IMR-90 (cell line): ENCODE results near the gene FRAS1. TPM values are rescaled to one million over a fixed set of nuclear protein-coding genes. Genes with fewer than 3 reads are reported as not detected.

Source experiments
- ATAC-seq: fragments of 200-7000 bp; cut with Tn5 transposase; 2 replicates; pipeline ENCODE4 v1.9.1; 2020; ENCODE audit warnings: low read depth, mild to moderate bottlenecking, moderate library complexity
- BruUV-seq: library from RNA; stranded (reverse); fragments of 400-500 nt; replicated peaks from 2 replicates; lab custom pipeline; 2021; lab: Mats Ljungman, UMichigan
- CTCF ChIA-PET: fragments of 300-600 bp; formaldehyde crosslinking; extraction: SDS; loops from one replicate; lab custom pipeline; 2021; ENCODE audit warnings: antibody characterized with exemption; lab: Yijun Ruan, JAX
- POLR2A ChIA-PET: fragments of 300-600 bp; sonication (Branson Sonifier 250); formaldehyde crosslinking; loops from one replicate; lab custom pipeline; 2022; ENCODE audit warnings: antibody characterized with exemption; ENCODE audit not compliant: unreplicated experiment; lab: Charles Lee
- DNase-seq: peaks from one replicate; pipeline ENCODE4 v3.0.0; 2013
- H2AFZ ChIP-seq: replicated peaks from 2 replicates; pipeline ENCODE3; 2013; ENCODE audit warnings: low read length, mild to moderate bottlenecking; ENCODE audit not compliant: poor library complexity
- H2AK5ac ChIP-seq: 2 replicates; pipeline ENCODE4 v1.6.1; 2013; ENCODE audit warnings: low read depth, low read length, inconsistent platforms
- H2AK9ac ChIP-seq: replicated peaks from 2 replicates; pipeline ENCODE3; 2013; ENCODE audit warnings: mild to moderate bottlenecking, low read depth, low read length, moderate library complexity; ENCODE audit not compliant: poor library complexity
- H2BK120ac ChIP-seq: 2 replicates; pipeline ENCODE4 v1.6.1; 2013; ENCODE audit warnings: low read depth, low read length, inconsistent platforms
- H2BK15ac ChIP-seq: 3 replicates; pipeline ENCODE4 v1.6.1; 2013; ENCODE audit warnings: low read depth, low read length, inconsistent platforms
- H2BK20ac ChIP-seq: 2 replicates; pipeline ENCODE4 v1.6.1; 2013; ENCODE audit warnings: low read depth, mild to moderate bottlenecking, inconsistent platforms, low read length, moderate library complexity
- H2BK5ac ChIP-seq: 2 replicates; pipeline ENCODE4 v1.6.1; 2013; ENCODE audit warnings: mild to moderate bottlenecking, low read depth, low read length, inconsistent platforms; ENCODE audit not compliant: poor library complexity, severe bottlenecking
- H3K14ac ChIP-seq: replicated peaks from 2 replicates; pipeline ENCODE4 v1.6.1; 2013; ENCODE audit warnings: low read depth, low read length, inconsistent platforms
- H3K18ac ChIP-seq: 2 replicates; pipeline ENCODE4 v1.6.1; 2013; ENCODE audit warnings: low read depth, low read length, control low read depth
- H3K23ac ChIP-seq: 2 replicates; pipeline ENCODE4 v1.6.1; 2013; ENCODE audit warnings: low read depth, low read length, inconsistent platforms
- H3K27ac ChIP-seq: 2 replicates; pipeline ENCODE4 v1.5.1; 2013; ENCODE audit warnings: mild to moderate bottlenecking, control low read depth, low read length; ENCODE audit not compliant: insufficient read depth
- H3K27me3 ChIP-seq: 2 replicates; pipeline ENCODE4 v1.6.1; 2013; ENCODE audit warnings: low read length; ENCODE audit not compliant: control insufficient read depth, insufficient read depth
- H3K36me3 ChIP-seq: 2 replicates; pipeline ENCODE4 v1.6.1; 2013; ENCODE audit warnings: low read length, mixed read lengths; ENCODE audit not compliant: control insufficient read depth, insufficient read depth
- H3K4ac ChIP-seq: 2 replicates; pipeline ENCODE4 v1.6.1; 2013; ENCODE audit warnings: low read depth, low read length, inconsistent platforms
- H3K4me1 ChIP-seq: 2 replicates; pipeline ENCODE4 v1.6.1; 2013; ENCODE audit warnings: low read length, mixed read lengths; ENCODE audit not compliant: control insufficient read depth, insufficient read depth
- H3K4me2 ChIP-seq: 2 replicates; pipeline ENCODE4 v1.6.1; 2013; ENCODE audit warnings: low read depth, mild to moderate bottlenecking, control low read depth, low read length, moderate library complexity
- H3K4me3 ChIP-seq: 2 replicates; pipeline ENCODE4 v1.5.1; 2013; ENCODE audit warnings: low read depth, mild to moderate bottlenecking, control low read depth, low read length, moderate library complexity; ENCODE audit not compliant: insufficient read depth
- H3K56ac ChIP-seq: 2 replicates; pipeline ENCODE4 v1.6.1; 2013; ENCODE audit warnings: low read length, inconsistent platforms; ENCODE audit not compliant: insufficient read depth; ENCODE audit errors: extremely low read depth
- H3K79me1 ChIP-seq, 2 experiments: 2 replicates each; pipeline ENCODE4 v1.6.1; 2013; ENCODE audit warnings: low read length in 2 of 2, inconsistent platforms in 1 of 2, low read depth in 1 of 2
- H3K9ac ChIP-seq: 2 replicates; pipeline ENCODE4 v1.6.1; 2013; ENCODE audit warnings: low read depth, low read length, control low read depth
- H3K9me1 ChIP-seq: 2 replicates; pipeline ENCODE4 v1.6.1; 2013; ENCODE audit warnings: low read length, inconsistent platforms; ENCODE audit not compliant: insufficient read depth
- H3K9me3 ChIP-seq: 2 replicates; pipeline ENCODE4 v1.6.1; 2013; ENCODE audit warnings: low read length; ENCODE audit not compliant: control insufficient read depth, insufficient read depth
- H4K20me1 ChIP-seq: 2 replicates; pipeline ENCODE4 v1.6.1; 2013; ENCODE audit warnings: low read length, inconsistent platforms; ENCODE audit not compliant: insufficient read depth
- H4K5ac ChIP-seq: 2 replicates; pipeline ENCODE4 v1.6.1; 2013; ENCODE audit warnings: mild to moderate bottlenecking, low read depth, low read length, control low read depth
- H4K8ac ChIP-seq, 2 experiments: 2 replicates each; pipeline ENCODE4 v1.6.1; 2013; ENCODE audit warnings: low read depth in 2 of 2, low read length in 2 of 2, control low read depth in 1 of 2, inconsistent platforms in 1 of 2
- H4K91ac ChIP-seq: 2 replicates; pipeline ENCODE4 v1.6.1; 2013; ENCODE audit warnings: low read depth, low read length, inconsistent platforms; ENCODE audit not compliant: insufficient read depth
- BHLHE40 ChIP-seq: fragments of 150-350 bp; IDR thresholded peaks from 2 replicates; pipeline ENCODE4 v1.6.1; 2016; ENCODE audit warnings: mild to moderate bottlenecking, low read depth, low read length
- CEBPB ChIP-seq: IDR thresholded peaks from 2 replicates; pipeline ENCODE4 v1.6.1; 2012; ENCODE audit warnings: low read depth, low read length, improper control_type of control experiment
- CHD1 ChIP-seq: IDR thresholded peaks from 2 replicates; pipeline ENCODE4 v1.6.1; 2012; ENCODE audit warnings: low read depth, low read length, improper control_type of control experiment
- CTCF ChIP-seq: conservative IDR thresholded peaks from 2 replicates; pipeline ENCODE4 v1.5.1; 2012; ENCODE audit warnings: mild to moderate bottlenecking, low read depth, low read length, improper control_type of control experiment
- ELK1 ChIP-seq: fragments of 150-350 bp; IDR thresholded peaks from 2 replicates; pipeline ENCODE4 v1.6.1; 2016; ENCODE audit warnings: low read depth, mild to moderate bottlenecking, low read length, moderate library complexity, borderline replicate concordance
- FOS ChIP-seq: fragments of 150-350 bp; IDR thresholded peaks from 2 replicates; pipeline ENCODE4 v1.6.1; 2016; ENCODE audit warnings: low read depth, low read length
- MAFK ChIP-seq: IDR thresholded peaks from 2 replicates; pipeline ENCODE4 v1.6.1; 2012; ENCODE audit warnings: low read depth, low read length, improper control_type of control experiment
- MAZ ChIP-seq: IDR thresholded peaks from 2 replicates; pipeline ENCODE4 v1.6.1; 2012; ENCODE audit warnings: low read depth, mild to moderate bottlenecking, low read length, improper control_type of control experiment, moderate library complexity, borderline replicate concordance
- MXI1 ChIP-seq: IDR thresholded peaks from 2 replicates; pipeline ENCODE4 v1.6.1; 2012; ENCODE audit warnings: low read depth, mild to moderate bottlenecking, low read length, moderate library complexity, borderline replicate concordance
- NFE2L2 ChIP-seq: fragments of 150-350 bp; IDR thresholded peaks from 2 replicates; pipeline ENCODE4 v1.6.1; 2016; ENCODE audit warnings: low read depth, mild to moderate bottlenecking, low read length
- POLR2A ChIP-seq: IDR thresholded peaks from 2 replicates; pipeline ENCODE4 v1.6.1; 2012; ENCODE audit warnings: mild to moderate bottlenecking, low read depth, low read length
- RAD21 ChIP-seq: IDR thresholded peaks from 2 replicates; pipeline ENCODE4 v1.6.1; 2012; ENCODE audit warnings: low read length, improper control_type of control experiment
- RCOR1 ChIP-seq: IDR thresholded peaks from 2 replicates; pipeline ENCODE4 v1.6.1; 2012; ENCODE audit warnings: mild to moderate bottlenecking, low read length, improper control_type of control experiment; ENCODE audit not compliant: insufficient replicate concordance
- RFX5 ChIP-seq: IDR thresholded peaks from 2 replicates; pipeline ENCODE4 v1.8.0; 2012; ENCODE audit warnings: low read depth, mild to moderate bottlenecking, low read length, moderate library complexity
- SMC3 ChIP-seq: fragments of 150-350 bp; IDR thresholded peaks from 2 replicates; pipeline ENCODE4 v1.6.1; 2016; ENCODE audit warnings: low read depth, mild to moderate bottlenecking, antibody characterized with exemption, low read length, moderate library complexity
- USF2 ChIP-seq: fragments of 150-350 bp; IDR thresholded peaks from 2 replicates; pipeline ENCODE4 v1.6.1; 2017; ENCODE audit warnings: mild to moderate bottlenecking, antibody characterized with exemption, low read length, low read depth
- WGBS, 2 experiments: methylation state at CpG; one replicate each; pipeline versions ENCODE4 v1.1.5 to v1.1.7; 2013; ENCODE audit warnings: missing lambda C conversion rate in 2 of 2; ENCODE audit not compliant: insufficient read length in 1 of 2; ENCODE audit errors: extremely low coverage in 2 of 2; 5-methylcytosine and 5-hydroxymethylcytosine counted together
- dilution Hi-C: fragments of 300-500 bp; cut with HindIII; formaldehyde crosslinking; loops from one replicate; pipeline ENCODE4 v1.14.3; 2018; ENCODE audit warnings: low sequenced_read_pairs; ENCODE audit not compliant: unreplicated experiment
- in situ Hi-C: fragments of 300-500 bp; cut with MboI; formaldehyde crosslinking; loops from 3 replicates; pipeline ENCODE4 v1.14.3; 2019; ENCODE audit warnings: low sequenced_read_pairs, inconsistent platforms, mixed read lengths
- intact Hi-C: fragments of 100-400 bp; cut with micrococcal nuclease; formaldehyde crosslinking; loops from 2 replicates; pipeline ENCODE4 v1.10.0; 2022
- polyA plus RNA-seq, 3 experiments: library from polyadenylated mRNA; depleted of rRNA; stranded (reverse); fragments of >200 nt; gene quantifications; 2 replicates each; pipeline ENCODE4 v1.2.3, GENCODE V29; 2012; ENCODE audit warnings: low replicate concordance in 1 of 3
- total RNA-seq: library from RNA; depleted of rRNA; stranded (reverse); fragments of >200 nt; gene quantifications from 2 replicates; pipeline ENCODE4 v1.2.3, GENCODE V29; 2012

FRAS1 gene
- total and polyA plus RNA-seq, 2 of the 4 experiments (the other 2 are of a cell fraction), result under 0.01 to 0.03 TPM

GRCh38 chr4:78137532-78137931, 80.4 kb downstream of the FRAS1 start:
- H2AFZ ChIP-seq, result no peak overlapping the region
- in situ Hi-C loops, result no loop called here
- H3K9ac ChIP-seq, result no peak overlapping the region
- H3K4me1 ChIP-seq, result no peaks in the 10 kb centered on the region
- H3K4me3 ChIP-seq, result no peak overlapping the region
- no peak overlapping the region for H3K18ac ChIP-seq
- no peaks in the 10 kb centered on the region for H3K9me3 ChIP-seq
- H3K56ac ChIP-seq, result no peak overlapping the region
- H3K14ac ChIP-seq, result no peak overlapping the region
- H4K8ac ChIP-seq, result no peak overlapping the region
- H2BK20ac ChIP-seq, result no peak overlapping the region
- H3K23ac ChIP-seq, result no peak overlapping the region
- H3K4ac ChIP-seq, result no peak overlapping the region
- H3K9me1 ChIP-seq, result no peaks in the 10 kb centered on the region
- intact Hi-C loops, result no loop called here
- no peak overlapping the region for H3K27ac ChIP-seq
- H2BK15ac ChIP-seq, result no peak overlapping the region
- H3K36me3 ChIP-seq, result no peaks in the 10 kb centered on the region
- no peak overlapping the region for H2AK9ac ChIP-seq
- TF ChIP-seq BHLHE40 (no peak), ELK1 (no peak), RAD21 (no peak), SMC3 (no peak), RFX5 (no peak), USF2 (no peak), CEBPB (no peak), MXI1 (no peak), CHD1 (no peak), NFE2L2 (no peak), MAZ (no peak), RCOR1 (no peak), MAFK (no peak), CTCF (no peak), POLR2A (no peak), FOS (no peak)
- no peaks in the 10 kb centered on the region for H4K20me1 ChIP-seq
- H2AK5ac ChIP-seq, result no peak overlapping the region
- no TSS peak for BruUV-seq
- CTCF ChIA-PET, result no interaction called here
- no peak overlapping the region for H2BK120ac ChIP-seq
- no peak for ATAC-seq
- no peaks in the 10 kb centered on the region for H3K79me1 ChIP-seq
- dilution Hi-C loops, result no loop called here
- POLR2A ChIA-PET, result no interaction called here
- H2BK5ac ChIP-seq, result no peak overlapping the region
- WGBS, 2 experiments, result no CpG with 5 or more reads among the region's 1 CpG
- H4K91ac ChIP-seq, result no peak overlapping the region
- H3K4me2 ChIP-seq, result no peak overlapping the region
- no peak for DNase-seq
- no peaks in the 10 kb centered on the region for H3K27me3 ChIP-seq
- no peak overlapping the region for H4K5ac ChIP-seq
